Subcutaneous adipose tissue (tissue), 4 donors: ENCODE data around the gene KRT14. TPM values are rescaled to one million over a fixed set of nuclear protein-coding genes. Genes with fewer than 3 reads are reported as not detected.

Source experiments
- CTCF ChIP-seq: fragments of 450-650 bp; IDR thresholded peaks from one replicate; pipeline ENCODE4 v1.5.1; 2016; ENCODE audit warnings: low read depth, mild to moderate bottlenecking, control low read depth, antibody characterized with exemption, moderate library complexity
- total RNA-seq, 4 donors: library from RNA; depleted of rRNA; stranded (reverse); fragments of >200 nt; gene quantifications; one replicate each; pipeline ENCODE4 v1.1.0, GENCODE V29; 2016

Gene KRT14
- total RNA-seq, 4 donors from 2014 or later = 2.0 to 2.1 TPM; not detected in 2

- TF ChIP-seq CTCF = no peak
Measured at GRCh38 chr17:41631025-41631897, 44.6 kb upstream of the KRT14 start.

- TF ChIP-seq CTCF = no peak
Measured at GRCh38 chr17:41629826-41630670, 43.4 kb upstream of the KRT14 start.

- TF ChIP-seq CTCF = no peak
Measured at GRCh38 chr17:41629316-41629715, 42.6 kb upstream of the KRT14 start.

- TF ChIP-seq CTCF = no peak
Measured at GRCh38 chr17:41627316-41628072, 40.8 kb upstream of the KRT14 start.

- TF ChIP-seq CTCF = no peak
Measured at GRCh38 chr17:41625602-41626001, 38.9 kb upstream of the KRT14 start.

GRCh38 chr17:41624208-41625101 lies 37.8 kb upstream of the KRT14 start, which contains the start of gene KRT17:
Gene KRT17, minus strand, starts transcription at chr17:41624575. Its CDS starts 66 bp downstream, at chr17:41624509.
- no peak for TF ChIP-seq CTCF
